Measurements from ENCODE around the gene ODF2L.

DNA sequence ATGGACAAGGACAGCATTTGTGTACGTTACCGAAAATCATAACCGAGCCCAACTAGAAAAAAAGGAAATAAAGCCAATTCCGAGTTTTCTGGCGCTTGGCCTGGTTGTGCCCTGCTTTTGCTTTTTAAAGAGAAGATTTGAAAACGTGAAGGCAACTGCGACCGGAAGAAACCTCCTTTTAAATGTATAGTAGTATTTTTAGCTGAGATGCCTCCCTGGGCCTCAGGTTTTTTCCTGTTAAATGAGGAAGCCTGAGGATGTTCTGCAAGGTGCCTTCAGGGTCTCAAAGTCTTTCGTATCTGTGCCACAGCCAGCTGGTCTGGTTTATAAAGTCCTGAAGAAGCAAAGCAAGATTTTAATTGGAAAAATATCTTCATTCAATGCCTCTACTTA is 371 bp upstream of the ODF2L start:
- no peak for TF ChIP-seq CTCF (IDR thresholded peaks at IDR 0.05 in 8 of 11, conservative IDR thresholded peaks at IDR 0.05 in 3 of 11)
- TF ChIP-seq POLR2A (IDR thresholded peaks at IDR 0.05): no peak
- TF ChIP-seq POLR2AphosphoS5 (IDR thresholded peaks at IDR 0.05): no peak

Data from spleen (tissue), 7 donors.